DOHH2 (cell line): ENCODE measurements around the gene CLEC2A.
"Not testable (repeated sequence)": the region's sequence is repeated elsewhere in the genome, so short reads cannot be mapped to it uniquely, and the experiment has no call there.

ENCODE experiments used
- H3F3A ChIP-seq: fragments of 200-600 bp; sonication (generic), shearing (Covaris generic); 2 replicates; pipeline ENCODE4 v1.6.0; 2016; ENCODE audit warnings: antibody characterized with exemption, mild to moderate bottlenecking; ENCODE audit not compliant: control insufficient read depth, insufficient read depth
- H3K27ac ChIP-seq: fragments of 200-600 bp; sonication (generic); 2 replicates; pipeline ENCODE4 v1.5.1; 2014; ENCODE audit warnings: low read depth, mild to moderate bottlenecking, low read length, moderate library complexity
- H3K27me3 ChIP-seq: fragments of 200-600 bp; sonication (generic); 2 replicates; pipeline ENCODE4 v1.6.1; 2014; ENCODE audit warnings: mild to moderate bottlenecking, low read length, mixed read lengths; ENCODE audit not compliant: control insufficient read depth
- H3K36me3 ChIP-seq: fragments of 200-600 bp; sonication (generic); 2 replicates; pipeline ENCODE4 v1.6.1; 2014; ENCODE audit warnings: mild to moderate bottlenecking, low read length, moderate library complexity, mixed read lengths; ENCODE audit not compliant: control insufficient read depth
- H3K4me1 ChIP-seq: fragments of 200-600 bp; sonication (generic); 2 replicates; pipeline ENCODE4 v1.6.1; 2014; ENCODE audit warnings: mild to moderate bottlenecking, low read length, mixed read lengths; ENCODE audit not compliant: control insufficient read depth
- H3K4me2 ChIP-seq: fragments of 200-600 bp; sonication (generic); 2 replicates; pipeline ENCODE4 v1.6.0; 2014; ENCODE audit warnings: mild to moderate bottlenecking, low read length, moderate library complexity
- H3K4me3 ChIP-seq: fragments of 200-600 bp; sonication (generic); 2 replicates; pipeline ENCODE4 v1.5.1; 2014; ENCODE audit warnings: mild to moderate bottlenecking, low read length, mixed read lengths
- H3K79me2 ChIP-seq: fragments of 200-600 bp; sonication (generic); 2 replicates; pipeline ENCODE4 v1.6.1; 2014; ENCODE audit warnings: mild to moderate bottlenecking, low read length, mixed read lengths; ENCODE audit not compliant: control insufficient read depth
- H3K9me2 ChIP-seq: fragments of 200-600 bp; sonication (generic); replicated peaks from 2 replicates; pipeline ENCODE4 v1.6.1; 2014; ENCODE audit warnings: mild to moderate bottlenecking, low read length, mixed read lengths; ENCODE audit not compliant: control insufficient read depth
- H3K9me3 ChIP-seq: fragments of 200-600 bp; sonication (generic); 2 replicates; pipeline ENCODE4 v1.6.1; 2014; ENCODE audit warnings: antibody characterized with exemption, low read length, mixed read lengths; ENCODE audit not compliant: control insufficient read depth, insufficient read depth
- H4K20me1 ChIP-seq: fragments of 200-600 bp; sonication (generic); 2 replicates; pipeline ENCODE4 v1.6.0; 2014; ENCODE audit warnings: low read depth, mild to moderate bottlenecking, antibody characterized with exemption, low read length, moderate library complexity; ENCODE audit not compliant: control insufficient read depth, insufficient read depth
- EZH2phosphoT487 ChIP-seq: fragments of 200-600 bp; sonication (generic); IDR thresholded peaks from 2 replicates; pipeline ENCODE4 v1.6.1; 2017; ENCODE audit warnings: borderline replicate concordance, mild to moderate bottlenecking, antibody characterized with exemption, low read length, moderate library complexity, mixed read lengths
- TF ChIP-seq, protein P1 (sequence below): fragments of 200-600 bp; sonication (generic); IDR thresholded peaks from one replicate; pipeline ENCODE4 v1.5.1; 2014; ENCODE audit warnings: antibody characterized with exemption, mild to moderate bottlenecking, low read depth, low read length; ENCODE audit not compliant: poor library complexity, severe bottlenecking

The CLEC2A gene

DNA sequence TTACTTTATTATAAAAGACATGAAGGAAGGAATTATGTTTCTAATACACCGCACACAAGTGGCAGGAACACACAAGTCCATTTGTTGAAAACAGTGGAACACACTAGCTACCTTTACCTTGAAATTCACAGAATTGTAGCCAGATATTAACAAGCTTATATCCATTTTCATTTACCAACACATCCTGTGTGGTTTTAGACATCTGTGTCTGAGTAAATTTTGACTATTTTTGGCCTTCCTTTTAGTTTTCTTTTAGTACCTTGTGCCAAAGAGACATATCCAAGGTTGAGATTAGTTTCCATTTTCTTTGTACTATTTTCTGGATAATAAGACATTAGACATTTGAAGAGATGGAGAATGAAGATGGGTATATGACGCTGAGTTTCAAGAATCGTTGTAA is 50.9 kb downstream of the CLEC2A start, which contains the start of gene KLRF2:
KLRF2 (plus strand) TSS at position 244 of the 400 bp plus-strand sequence; CDS start at position 351, 107 bp downstream.
- Histone ChIP-seq H3K36me3 (no peaks in the 10 kb centered on the region), H3K9me2 (no peaks in the 10 kb centered on the region), H3K9me3 (no peaks in the 10 kb centered on the region), H3K4me2 (no peak within 1 kb of the TSS), H3F3A (no peaks in the 10 kb centered on the region), H3K4me3 (no peak within 1 kb of the TSS), H3K27me3 (peaks cover 4% of the 10 kb centered on the region; the same call in 1 of the 2 replicates), H3K4me1 (no peaks in the 10 kb centered on the region), H3K27ac (no peak within 1 kb of the TSS), H3K79me2 (no peaks in the 10 kb centered on the region), H4K20me1 (no peaks in the 10 kb centered on the region)
- TF ChIP-seq, protein P1, sequence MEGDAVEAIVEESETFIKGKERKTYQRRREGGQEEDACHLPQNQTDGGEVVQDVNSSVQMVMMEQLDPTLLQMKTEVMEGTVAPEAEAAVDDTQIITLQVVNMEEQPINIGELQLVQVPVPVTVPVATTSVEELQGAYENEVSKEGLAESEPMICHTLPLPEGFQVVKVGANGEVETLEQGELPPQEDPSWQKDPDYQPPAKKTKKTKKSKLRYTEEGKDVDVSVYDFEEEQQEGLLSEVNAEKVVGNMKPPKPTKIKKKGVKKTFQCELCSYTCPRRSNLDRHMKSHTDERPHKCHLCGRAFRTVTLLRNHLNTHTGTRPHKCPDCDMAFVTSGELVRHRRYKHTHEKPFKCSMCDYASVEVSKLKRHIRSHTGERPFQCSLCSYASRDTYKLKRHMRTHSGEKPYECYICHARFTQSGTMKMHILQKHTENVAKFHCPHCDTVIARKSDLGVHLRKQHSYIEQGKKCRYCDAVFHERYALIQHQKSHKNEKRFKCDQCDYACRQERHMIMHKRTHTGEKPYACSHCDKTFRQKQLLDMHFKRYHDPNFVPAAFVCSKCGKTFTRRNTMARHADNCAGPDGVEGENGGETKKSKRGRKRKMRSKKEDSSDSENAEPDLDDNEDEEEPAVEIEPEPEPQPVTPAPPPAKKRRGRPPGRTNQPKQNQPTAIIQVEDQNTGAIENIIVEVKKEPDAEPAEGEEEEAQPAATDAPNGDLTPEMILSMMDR: no peak
- no peak for TF ChIP-seq EZH2phosphoT487

DNA sequence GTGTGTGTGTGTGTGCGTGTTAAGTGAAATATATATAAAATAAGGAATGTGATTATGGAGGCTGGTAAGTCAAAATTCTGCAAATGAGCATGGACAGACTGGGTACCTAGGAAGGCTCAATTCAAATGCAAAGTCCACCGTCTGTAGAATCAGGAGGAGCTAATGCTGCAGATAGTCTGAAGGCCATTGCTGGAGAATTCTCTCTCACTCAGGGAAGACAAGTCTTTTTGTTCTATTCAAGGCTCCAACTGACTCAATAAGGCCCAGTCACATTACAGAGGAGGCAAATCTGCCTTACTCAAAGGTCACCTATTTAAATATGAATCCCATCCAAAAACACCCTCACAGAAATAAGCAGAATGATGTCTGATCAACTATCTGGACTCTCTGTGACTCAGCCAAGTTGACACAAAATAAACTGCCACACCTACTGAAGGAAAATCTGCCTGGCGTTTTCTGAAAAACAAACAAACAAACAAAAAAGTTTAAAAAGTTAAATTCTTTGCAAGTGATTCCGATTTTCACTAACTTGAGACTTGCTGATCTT is 51.6 kb downstream of the CLEC2A start:
- peaks cover 4% of the 10 kb centered on the region; the same call in 1 of the 2 replicates for H3K27me3 ChIP-seq
- no peaks in the 10 kb centered on the region for H4K20me1 ChIP-seq
- H3K4me3 ChIP-seq: no peak overlapping the region
- H3K36me3 ChIP-seq: no peaks in the 10 kb centered on the region
- no peaks in the 10 kb centered on the region for H3F3A ChIP-seq
- H3K9me2 ChIP-seq: no peaks in the 10 kb centered on the region
- no peak overlapping the region for H3K27ac ChIP-seq
- no peaks in the 10 kb centered on the region for H3K4me1 ChIP-seq
- H3K79me2 ChIP-seq: no peaks in the 10 kb centered on the region
- H3K4me2 ChIP-seq: no peak overlapping the region
- H3K9me3 ChIP-seq: no peaks in the 10 kb centered on the region
- no peak for TF ChIP-seq EZH2phosphoT487
- TF ChIP-seq, protein P1: no peak

DNA sequence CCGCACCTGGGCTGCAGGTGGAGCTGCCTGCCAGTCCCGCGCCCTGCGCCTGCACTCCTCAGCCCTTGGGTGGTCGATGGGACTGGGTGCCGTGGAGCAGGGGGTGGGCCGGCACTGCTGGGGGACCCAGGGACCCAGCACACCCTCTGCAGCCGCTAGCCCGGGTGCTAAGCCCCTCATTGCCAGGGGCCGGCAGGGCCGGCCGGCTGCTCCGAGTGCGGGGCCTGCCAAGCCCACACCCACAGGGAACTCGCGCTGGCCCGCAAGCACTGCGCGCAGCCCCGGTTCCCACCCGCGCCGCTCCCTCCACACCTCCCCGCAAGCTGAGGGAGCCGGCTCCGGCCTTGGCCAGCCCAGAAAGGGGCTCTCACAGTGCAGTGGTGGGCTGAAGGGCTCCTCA is 56.0 kb downstream of the CLEC2A start:
- not testable (repeated sequence) for H3K36me3 ChIP-seq, H3K27me3 ChIP-seq, H3K9me3 ChIP-seq, H3K4me3 ChIP-seq, H3F3A ChIP-seq, H3K4me2 ChIP-seq, H3K79me2 ChIP-seq, H4K20me1 ChIP-seq, H3K27ac ChIP-seq, H3K9me2 ChIP-seq, H3K4me1 ChIP-seq

DNA sequence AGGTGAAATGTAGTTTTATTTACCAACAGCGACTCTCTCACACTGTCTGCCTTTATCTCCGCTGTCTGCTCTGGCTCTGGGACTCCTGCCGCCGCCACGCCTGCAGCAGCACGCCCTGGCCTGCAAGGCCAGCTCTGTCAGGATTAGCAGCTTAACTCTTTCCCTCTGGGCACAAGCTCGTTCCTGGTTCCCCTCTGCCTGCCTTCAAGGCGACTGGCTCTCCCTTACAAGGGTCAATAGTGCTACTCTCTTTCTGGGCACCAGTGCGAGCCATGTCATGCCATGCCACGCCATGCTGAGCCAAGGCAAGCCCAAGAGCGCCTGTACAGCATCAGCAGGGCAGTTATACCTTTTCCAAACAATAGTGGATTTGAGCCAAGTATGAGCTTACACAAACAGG is 59.4 kb downstream of the CLEC2A start:
- Histone ChIP-seq H3K27ac (no peak overlapping the region), H3F3A (no peaks in the 10 kb centered on the region), H3K4me1 (peaks cover 16% of the 10 kb centered on the region), H4K20me1 (no peaks in the 10 kb centered on the region), H3K27me3 (peaks cover 19% of the 10 kb centered on the region), H3K9me3 (no peaks in the 10 kb centered on the region), H3K9me2 (no peaks in the 10 kb centered on the region), H3K79me2 (no peaks in the 10 kb centered on the region), H3K36me3 (no peaks in the 10 kb centered on the region), H3K4me2 (no peak overlapping the region), H3K4me3 (no peak overlapping the region)
- TF ChIP-seq EZH2phosphoT487: no peak
- TF ChIP-seq, protein P1: no peak
